Naive thymus-derived CD4-positive, alpha-beta T cell (primary cell): ENCODE data around the gene RASA2. TPM values are rescaled to one million over a fixed set of nuclear protein-coding genes. Genes with fewer than 3 reads are reported as not detected.

Source experiments
- ATAC-seq: fragments of 150-1000 bp; cut with Tn5 transposase; 2 replicates; pipeline ENCODE4 v1.10.0; 2021; ENCODE audit warnings: mild to moderate bottlenecking, moderate library complexity
- CTCF ChIA-PET: fragments of 350-600 bp; sonication (Branson Sonifier 250); formaldehyde crosslinking; loops from one replicate; lab custom pipeline; 2021; ENCODE audit warnings: antibody characterized with exemption; lab: Charles Lee
- POLR2A ChIA-PET: fragments of 350-600 bp; sonication (Branson Sonifier 250); formaldehyde crosslinking; loops from one replicate; lab custom pipeline; 2021; ENCODE audit warnings: antibody characterized with exemption, inconsistent platforms; lab: Charles Lee
- DNase-seq, 9 donors: peaks; one replicate each; pipeline versions ENCODE4 v3.0.0 to v3.0.0-alpha.2; 2020 to 2022; ENCODE audit warnings: mixed read lengths in 1 of 9
- H3K27ac ChIP-seq: one replicate; pipeline ENCODE4 v1.7.0; 2013; ENCODE audit warnings: mild to moderate bottlenecking, low read depth, low read length, moderate library complexity
- H3K27me3 ChIP-seq, 2 donors: one replicate each; pipeline ENCODE4 v1.7.0; 2013; ENCODE audit warnings: low read length in 2 of 2, mild to moderate bottlenecking in 2 of 2, moderate library complexity in 2 of 2; ENCODE audit not compliant: control insufficient read depth in 2 of 2, insufficient read depth in 2 of 2
- H3K36me3 ChIP-seq, 3 experiments: 1 replicate in 2 of 3; 2 replicates in 1 of 3; pipeline ENCODE4 v1.7.0; 2013; ENCODE audit warnings: low read length in 3 of 3, mild to moderate bottlenecking in 3 of 3, moderate library complexity in 1 of 3; ENCODE audit not compliant: insufficient read depth in 3 of 3, control insufficient read depth in 2 of 3
- H3K4me1 ChIP-seq, 2 donors: one replicate each; pipeline ENCODE4 v1.7.0; 2013; ENCODE audit warnings: low read length in 2 of 2, mild to moderate bottlenecking in 2 of 2, moderate library complexity in 1 of 2; ENCODE audit not compliant: control insufficient read depth in 2 of 2, insufficient read depth in 2 of 2
- H3K4me3 ChIP-seq: 2 replicates; pipeline ENCODE4 v1.7.0; 2013; ENCODE audit warnings: mild to moderate bottlenecking, low read length
- H3K9me3 ChIP-seq, 3 experiments: 1 replicate in 2 of 3; 2 replicates in 1 of 3; pipeline ENCODE4 v1.7.0; 2013; ENCODE audit warnings: low read length in 3 of 3; ENCODE audit not compliant: control insufficient read depth in 2 of 3
- H3K27ac Mint-ChIP-seq, 9 donors: one replicate each; pipeline ENCODE4 v1.8.0; 2020 to 2022; ENCODE audit warnings: mixed read lengths in 9 of 9, mild to moderate bottlenecking in 8 of 9, moderate library complexity in 5 of 9, inconsistent platforms in 2 of 9
- H3K27me3 Mint-ChIP-seq, 5 donors: one replicate each; pipeline ENCODE4 v1.8.0; 2021 to 2022; ENCODE audit warnings: mixed read lengths in 5 of 5, mild to moderate bottlenecking in 1 of 5
- H3K36me3 Mint-ChIP-seq, 5 donors: one replicate each; pipeline ENCODE4 v1.8.0; 2020 to 2022; ENCODE audit warnings: mixed read lengths in 5 of 5, mild to moderate bottlenecking in 3 of 5, inconsistent platforms in 1 of 5
- H3K4me1 Mint-ChIP-seq, 7 donors: one replicate each; pipeline ENCODE4 v1.8.0; 2020 to 2022; ENCODE audit warnings: mixed read lengths in 7 of 7, mild to moderate bottlenecking in 3 of 7, inconsistent platforms in 1 of 7
- H3K4me3 Mint-ChIP-seq, 10 donors: one replicate each; pipeline ENCODE4 v1.8.0; 2020 to 2022; ENCODE audit warnings: mild to moderate bottlenecking in 10 of 10, mixed read lengths in 10 of 10, moderate library complexity in 6 of 10, inconsistent platforms in 2 of 10
- H3K9me3 Mint-ChIP-seq, 11 donors: one replicate each; pipeline ENCODE4 v1.8.0; 2020 to 2022; ENCODE audit warnings: mixed read lengths in 11 of 11, mild to moderate bottlenecking in 4 of 11, inconsistent platforms in 1 of 11, moderate library complexity in 1 of 11
- intact Hi-C, 2 donors: fragments of 100-400 bp; cut with micrococcal nuclease; formaldehyde crosslinking; loops; one replicate each; pipeline ENCODE4 v1.15.1; 2023
- polyA plus RNA-seq, 2 donors: library from polyadenylated mRNA; unstranded; fragments of 300-500 nt; fragmentation: Illumina TruSeq; gene quantifications; one replicate each; pipeline ENCODE4 v1.2.3, GENCODE V29; 2021
- total RNA-seq, 6 experiments: library from RNA in 5 of 6; stranded (reverse) in 5 of 6; gene quantifications; 1 replicate in 5 of 6; 2 replicates in 1 of 6; pipeline ENCODE4 v1.2.3 and lab custom pipeline; 2021 to 2026

Gene RASA2
- total and polyA plus RNA-seq, 7 experiments from 2014 or later: 51.0 to 120 (median 77.3) TPM

GRCh38 chr3:141608438-141608837, 121.6 kb downstream of the RASA2 start:
- intact Hi-C loops: no loop called here
- no peaks in the 10 kb centered on the region for H3K9me3 Mint-ChIP-seq
- peak overlapping the region in 4 of 9 donors; percentile 12 to 89 (median 62) for H3K27ac Mint-ChIP-seq
- H3K27me3 ChIP-seq: no peaks in the 10 kb centered on the region
- no peaks in the 10 kb centered on the region for H3K27me3 Mint-ChIP-seq
- POLR2A ChIA-PET: no interaction called here
- H3K36me3 ChIP-seq: peaks cover 10 to 67% (median 31%) of the 10 kb centered on the region in 3 experiments
- H3K4me1 ChIP-seq: no peaks in the 10 kb centered on the region
- ATAC-seq (no peak), DNase-seq (no peak)
- H3K4me3 Mint-ChIP-seq: no peak overlapping the region
- H3K36me3 Mint-ChIP-seq: peaks cover 5 to 54% (median 34%) of the 10 kb centered on the region in 5 donors
- H3K9me3 ChIP-seq: no peaks in the 10 kb centered on the region
- CTCF ChIA-PET: no interaction called here
- peaks cover 0 to 18% (median 8%) of the 10 kb centered on the region in 7 donors for H3K4me1 Mint-ChIP-seq
- no peak overlapping the region for H3K27ac ChIP-seq
- H3K4me3 ChIP-seq: no peak overlapping the region

DNA sequence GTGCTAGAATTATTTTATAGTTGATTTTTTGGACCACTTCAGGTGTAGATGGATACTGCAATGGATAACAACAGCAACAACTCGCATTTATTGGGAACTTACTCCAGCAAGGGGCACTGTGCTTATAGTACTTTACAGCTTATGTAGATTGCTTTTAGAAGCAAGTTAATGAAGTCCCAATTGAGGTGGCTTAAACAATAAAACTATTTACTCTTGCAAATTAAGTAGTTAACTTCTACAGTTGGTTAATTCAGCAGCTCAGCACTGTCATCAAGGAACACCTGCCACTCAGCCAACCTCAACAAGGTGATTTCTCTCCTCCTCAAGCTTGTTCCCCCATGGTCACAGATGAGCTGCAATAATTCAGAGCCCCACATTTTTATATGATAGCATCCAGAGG, 124.1 kb downstream of the RASA2 start:
- Mint-ChIP-seq H3K4me3 (no peak overlapping the region), H3K27ac (peak overlapping the region in 5 of 9 donors; percentile 7 to 72 (median 47)), H3K9me3 (no peaks in the 10 kb centered on the region), H3K27me3 (no peaks in the 10 kb centered on the region), H3K4me1 (peaks cover 0 to 6% (median 2%) of the 10 kb centered on the region in 7 donors), H3K36me3 (peaks cover 5 to 50% (median 32%) of the 10 kb centered on the region in 5 donors)
- POLR2A ChIA-PET: no interaction called here
- intact Hi-C loops: no loop called here
- H3K4me3 ChIP-seq: no peak overlapping the region
- peaks cover 12 to 63% (median 31%) of the 10 kb centered on the region in 3 experiments for H3K36me3 ChIP-seq
- H3K27ac ChIP-seq: no peak overlapping the region
- H3K27me3 ChIP-seq: no peaks in the 10 kb centered on the region
- ATAC-seq (no peak), DNase-seq (no peak)
- no peaks in the 10 kb centered on the region for H3K9me3 ChIP-seq
- CTCF ChIA-PET: interaction anchor here (1.2 to 1.4 kb wide), 2 partner anchors 9 to 302 kb away, joined by 3 to 4 read pairs; no protein-coding TSS in a partner anchor
- no peaks in the 10 kb centered on the region for H3K4me1 ChIP-seq

GRCh38 chr3:141618103-141618910, 131.5 kb downstream of the RASA2 start:
- intact Hi-C loops: no loop called here
- peaks cover 0 to 21% (median 6%) of the 10 kb centered on the region in 3 experiments for H3K36me3 ChIP-seq
- H3K9me3 ChIP-seq: no peaks in the 10 kb centered on the region
- Mint-ChIP-seq H3K9me3 (peaks cover 0 to 2% (median 0%) of the 10 kb centered on the region in 11 donors), H3K27ac (peak overlapping the region in 6 of 9 donors; percentile 5 to 89 (median 16)), H3K4me1 (peaks cover 0 to 2% (median 0%) of the 10 kb centered on the region in 7 donors), H3K27me3 (no peaks in the 10 kb centered on the region), H3K36me3 (peaks cover 0 to 29% (median 20%) of the 10 kb centered on the region in 5 donors), H3K4me3 (peak overlapping the region in 2 of 10 donors; percentile 7 to 56)
- ChIA-PET POLR2A (no interaction called here), CTCF (no interaction called here)
- no peak for ATAC-seq
- no peak overlapping the region for H3K4me3 ChIP-seq
- H3K4me1 ChIP-seq: no peaks in the 10 kb centered on the region
- no peak for DNase-seq
- H3K27ac ChIP-seq: no peak overlapping the region
- no peaks in the 10 kb centered on the region for H3K27me3 ChIP-seq

DNA sequence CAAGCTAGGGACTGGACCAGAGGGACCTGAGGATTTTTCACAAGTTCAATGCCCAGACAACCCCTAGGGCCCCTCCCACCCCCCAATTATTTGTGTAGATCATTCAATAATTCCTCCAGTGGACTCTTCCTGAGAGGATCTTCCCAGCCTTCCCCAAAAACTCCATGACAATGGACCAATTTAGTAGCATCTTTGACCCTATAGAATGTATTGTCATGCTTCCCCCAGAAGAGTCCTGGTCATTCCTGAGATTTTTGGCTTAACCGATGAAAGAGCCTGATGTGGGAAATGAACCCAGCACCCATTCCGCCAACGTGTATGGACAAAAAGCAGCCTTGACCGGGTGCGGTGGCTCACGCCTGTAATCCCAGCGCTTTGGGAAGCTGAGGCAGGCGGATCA, 132.1 kb downstream of the RASA2 start:
- Mint-ChIP-seq H3K4me3 (no peak overlapping the region), H3K27me3 (no peaks in the 10 kb centered on the region), H3K4me1 (peaks cover 0 to 2% (median 0%) of the 10 kb centered on the region in 7 donors), H3K36me3 (peaks cover 0 to 29% (median 20%) of the 10 kb centered on the region in 5 donors), H3K27ac (no peak overlapping the region), H3K9me3 (peaks cover 0 to 2% (median 0%) of the 10 kb centered on the region in 11 donors)
- intact Hi-C loops: no loop called here
- CTCF ChIA-PET: no interaction called here
- Histone ChIP-seq H3K4me3 (no peak overlapping the region), H3K4me1 (no peaks in the 10 kb centered on the region), H3K36me3 (peaks cover 0 to 20% (median 6%) of the 10 kb centered on the region in 3 experiments), H3K27ac (no peak overlapping the region), H3K27me3 (no peaks in the 10 kb centered on the region), H3K9me3 (no peaks in the 10 kb centered on the region)
- DNase-seq (no peak), ATAC-seq (no peak)
- POLR2A ChIA-PET: no interaction called here

GRCh38 chr3:141619450-141619849, 132.6 kb downstream of the RASA2 start:
- no peaks in the 10 kb centered on the region for H3K9me3 ChIP-seq
- no peak overlapping the region for H3K27ac ChIP-seq
- H3K4me1 ChIP-seq: no peaks in the 10 kb centered on the region
- ATAC-seq (no peak), DNase-seq (no peak)
- Mint-ChIP-seq H3K36me3 (peaks cover 0 to 25% (median 20%) of the 10 kb centered on the region in 5 donors), H3K27me3 (no peaks in the 10 kb centered on the region), H3K4me1 (peaks cover 0 to 2% (median 0%) of the 10 kb centered on the region in 7 donors), H3K9me3 (peaks cover 0 to 2% (median 0%) of the 10 kb centered on the region in 11 donors), H3K4me3 (no peak overlapping the region), H3K27ac (no peak overlapping the region)
- H3K27me3 ChIP-seq: no peaks in the 10 kb centered on the region
- H3K4me3 ChIP-seq: no peak overlapping the region
- CTCF ChIA-PET: no interaction called here
- peaks cover 0 to 17% (median 6%) of the 10 kb centered on the region in 3 experiments for H3K36me3 ChIP-seq
- intact Hi-C loops: no loop called here
- POLR2A ChIA-PET: no interaction called here

GRCh38 chr3:141623691-141624090, 136.9 kb downstream of the RASA2 start:
- H3K36me3 ChIP-seq: no peaks in the 10 kb centered on the region
- H3K27me3 Mint-ChIP-seq: no peaks in the 10 kb centered on the region
- peaks cover 0 to 3% (median 0%) of the 10 kb centered on the region in 7 donors for H3K4me1 Mint-ChIP-seq
- H3K9me3 ChIP-seq: no peaks in the 10 kb centered on the region
- CTCF ChIA-PET: no interaction called here
- DNase-seq (no peak), ATAC-seq (no peak)
- no peak overlapping the region for H3K27ac ChIP-seq
- no peak overlapping the region for H3K4me3 ChIP-seq
- H3K27me3 ChIP-seq: no peaks in the 10 kb centered on the region
- no peaks in the 10 kb centered on the region for H3K4me1 ChIP-seq
- peaks cover 0 to 14% (median 0%) of the 10 kb centered on the region in 5 donors for H3K36me3 Mint-ChIP-seq
- H3K27ac Mint-ChIP-seq: no peak overlapping the region
- H3K4me3 Mint-ChIP-seq: no peak overlapping the region
- intact Hi-C loops: no loop called here
- H3K9me3 Mint-ChIP-seq: peaks cover 0 to 17% (median 5%) of the 10 kb centered on the region in 11 donors
- POLR2A ChIA-PET: no interaction called here
